ENCODE measurements around the gene PPP2CA. TPM values are rescaled to one million over a fixed set of nuclear protein-coding genes. Genes with fewer than 3 reads are reported as not detected.
A peak's percentile ranks its signal among the peaks of the same experiment; 100 is the strongest.

The PPP2CA gene
- total and polyA plus RNA-seq, 2 of the 13 experiments (the other 11 are each of a cell fraction or from before 2014, with no cell fraction given): 82.4 to 171 TPM

DNA sequence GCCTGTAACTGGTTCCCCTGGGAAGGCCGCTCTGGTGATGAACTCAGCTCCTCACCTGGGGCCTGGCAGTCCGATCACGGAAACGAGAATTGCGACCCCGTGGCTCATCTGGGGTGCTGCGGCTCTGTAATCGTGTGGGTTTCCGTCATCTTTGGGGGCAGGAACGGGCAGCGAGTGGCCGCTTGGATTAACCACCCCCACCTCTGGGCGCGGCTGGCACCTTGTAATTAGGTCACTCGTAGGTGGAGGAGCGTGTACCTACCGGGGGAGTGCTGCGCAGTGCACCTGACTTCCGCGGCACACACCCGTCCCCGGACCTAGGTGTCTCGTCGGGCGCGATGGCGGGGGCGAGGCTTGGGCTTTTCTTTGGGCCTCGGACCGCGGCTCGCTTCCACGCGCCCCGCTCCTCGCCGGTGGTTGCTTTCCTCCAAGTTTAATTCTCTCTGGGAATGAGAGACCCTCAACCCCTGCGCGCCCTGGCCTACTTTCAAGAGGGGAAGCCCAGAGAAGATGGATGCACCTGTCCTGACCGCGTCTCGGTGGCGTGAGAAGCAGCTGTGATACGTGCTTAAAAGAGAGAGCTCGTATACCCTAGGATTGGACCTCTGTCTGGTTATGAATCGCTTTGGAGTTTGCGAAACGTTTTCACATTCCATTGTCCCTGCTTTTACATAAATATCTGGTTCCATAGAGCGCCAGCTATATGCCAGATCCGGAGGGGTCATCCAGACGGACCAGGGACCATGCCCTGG is 744 bp upstream of the PPP2CA start (continued):
- TF ChIP-seq, protein P1, sequence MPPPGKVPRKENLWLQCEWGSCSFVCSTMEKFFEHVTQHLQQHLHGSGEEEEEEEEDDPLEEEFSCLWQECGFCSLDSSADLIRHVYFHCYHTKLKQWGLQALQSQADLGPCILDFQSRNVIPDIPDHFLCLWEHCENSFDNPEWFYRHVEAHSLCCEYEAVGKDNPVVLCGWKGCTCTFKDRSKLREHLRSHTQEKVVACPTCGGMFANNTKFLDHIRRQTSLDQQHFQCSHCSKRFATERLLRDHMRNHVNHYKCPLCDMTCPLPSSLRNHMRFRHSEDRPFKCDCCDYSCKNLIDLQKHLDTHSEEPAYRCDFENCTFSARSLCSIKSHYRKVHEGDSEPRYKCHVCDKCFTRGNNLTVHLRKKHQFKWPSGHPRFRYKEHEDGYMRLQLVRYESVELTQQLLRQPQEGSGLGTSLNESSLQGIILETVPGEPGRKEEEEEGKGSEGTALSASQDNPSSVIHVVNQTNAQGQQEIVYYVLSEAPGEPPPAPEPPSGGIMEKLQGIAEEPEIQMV (CRISPR knock-in tag; IDR thresholded peaks at IDR 0.05; ENCODE audit: low read depth): no peak
- TF ChIP-seq SP1 (IDR thresholded peaks at IDR 0.05) (no peak), SP1 (CRISPR knock-in tag; IDR thresholded peaks at IDR 0.05) (no peak), SNAPC2 (CRISPR knock-in tag; IDR thresholded peaks at IDR 0.05) (no peak), HCFC1 (IDR thresholded peaks at IDR 0.05; ENCODE audit: low read depth, low read length) (no peak), ZNF605 (CRISPR knock-in tag; IDR thresholded peaks at IDR 0.05) (no peak), ATAD3A (CRISPR knock-in tag; IDR thresholded peaks at IDR 0.05) (no peak), RXRB (CRISPR knock-in tag; IDR thresholded peaks at IDR 0.05; ENCODE audit: borderline replicate concordance) (no peak), ZNF776 (CRISPR knock-in tag; IDR thresholded peaks at IDR 0.05) (peak; percentile 66; the same call in 1 of the 2 replicates), ZNF383 (CRISPR knock-in tag; IDR thresholded peaks at IDR 0.05; ENCODE audit: borderline replicate concordance) (no peak), HDAC1 (CRISPR knock-in tag; IDR thresholded peaks at IDR 0.05) (peak; percentile 58), ZNF629 (CRISPR knock-in tag; conservative IDR thresholded peaks at IDR 0.05) (no peak), ZNF224 (CRISPR knock-in tag; IDR thresholded peaks at IDR 0.05) (no peak), REXO4 (CRISPR knock-in tag; IDR thresholded peaks at IDR 0.05; ENCODE audit: borderline replicate concordance) (no peak), ZNF564 (CRISPR knock-in tag; IDR thresholded peaks at IDR 0.05) (no peak), ZFAT (CRISPR knock-in tag; conservative IDR thresholded peaks at IDR 0.05) (no peak), ZFP36 (IDR thresholded peaks at IDR 0.05; ENCODE audit: borderline replicate concordance, low read depth, low read length, partially characterized antibody) (no peak), ZNF343 (CRISPR knock-in tag; IDR thresholded peaks at IDR 0.05) (no peak; the same call in 1 of the 2 replicates), ZNF652 (CRISPR knock-in tag; IDR thresholded peaks at IDR 0.05; ENCODE audit: borderline replicate concordance, low read depth) (no peak), ZNF792 (CRISPR knock-in tag; IDR thresholded peaks at IDR 0.05) (0 out of 2 replicates have a peak, but pooled peaks have one; percentile 25)
- TF ChIP-seq, protein P2, sequence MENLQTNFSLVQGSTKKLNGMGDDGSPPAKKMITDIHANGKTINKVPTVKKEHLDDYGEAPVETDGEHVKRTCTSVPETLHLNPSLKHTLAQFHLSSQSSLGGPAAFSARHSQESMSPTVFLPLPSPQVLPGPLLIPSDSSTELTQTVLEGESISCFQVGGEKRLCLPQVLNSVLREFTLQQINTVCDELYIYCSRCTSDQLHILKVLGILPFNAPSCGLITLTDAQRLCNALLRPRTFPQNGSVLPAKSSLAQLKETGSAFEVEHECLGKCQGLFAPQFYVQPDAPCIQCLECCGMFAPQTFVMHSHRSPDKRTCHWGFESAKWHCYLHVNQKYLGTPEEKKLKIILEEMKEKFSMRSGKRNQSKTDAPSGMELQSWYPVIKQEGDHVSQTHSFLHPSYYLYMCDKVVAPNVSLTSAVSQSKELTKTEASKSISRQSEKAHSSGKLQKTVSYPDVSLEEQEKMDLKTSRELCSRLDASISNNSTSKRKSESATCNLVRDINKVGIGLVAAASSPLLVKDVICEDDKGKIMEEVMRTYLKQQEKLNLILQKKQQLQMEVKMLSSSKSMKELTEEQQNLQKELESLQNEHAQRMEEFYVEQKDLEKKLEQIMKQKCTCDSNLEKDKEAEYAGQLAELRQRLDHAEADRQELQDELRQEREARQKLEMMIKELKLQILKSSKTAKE (CRISPR knock-in tag; IDR thresholded peaks at IDR 0.05; ENCODE audit: borderline replicate concordance): no peak
- TF ChIP-seq, protein P3, sequence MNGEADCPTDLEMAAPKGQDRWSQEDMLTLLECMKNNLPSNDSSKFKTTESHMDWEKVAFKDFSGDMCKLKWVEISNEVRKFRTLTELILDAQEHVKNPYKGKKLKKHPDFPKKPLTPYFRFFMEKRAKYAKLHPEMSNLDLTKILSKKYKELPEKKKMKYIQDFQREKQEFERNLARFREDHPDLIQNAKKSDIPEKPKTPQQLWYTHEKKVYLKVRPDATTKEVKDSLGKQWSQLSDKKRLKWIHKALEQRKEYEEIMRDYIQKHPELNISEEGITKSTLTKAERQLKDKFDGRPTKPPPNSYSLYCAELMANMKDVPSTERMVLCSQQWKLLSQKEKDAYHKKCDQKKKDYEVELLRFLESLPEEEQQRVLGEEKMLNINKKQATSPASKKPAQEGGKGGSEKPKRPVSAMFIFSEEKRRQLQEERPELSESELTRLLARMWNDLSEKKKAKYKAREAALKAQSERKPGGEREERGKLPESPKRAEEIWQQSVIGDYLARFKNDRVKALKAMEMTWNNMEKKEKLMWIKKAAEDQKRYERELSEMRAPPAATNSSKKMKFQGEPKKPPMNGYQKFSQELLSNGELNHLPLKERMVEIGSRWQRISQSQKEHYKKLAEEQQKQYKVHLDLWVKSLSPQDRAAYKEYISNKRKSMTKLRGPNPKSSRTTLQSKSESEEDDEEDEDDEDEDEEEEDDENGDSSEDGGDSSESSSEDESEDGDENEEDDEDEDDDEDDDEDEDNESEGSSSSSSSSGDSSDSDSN (CRISPR knock-in tag; IDR thresholded peaks at IDR 0.05): no peak
- TF ChIP-seq, protein P4, sequence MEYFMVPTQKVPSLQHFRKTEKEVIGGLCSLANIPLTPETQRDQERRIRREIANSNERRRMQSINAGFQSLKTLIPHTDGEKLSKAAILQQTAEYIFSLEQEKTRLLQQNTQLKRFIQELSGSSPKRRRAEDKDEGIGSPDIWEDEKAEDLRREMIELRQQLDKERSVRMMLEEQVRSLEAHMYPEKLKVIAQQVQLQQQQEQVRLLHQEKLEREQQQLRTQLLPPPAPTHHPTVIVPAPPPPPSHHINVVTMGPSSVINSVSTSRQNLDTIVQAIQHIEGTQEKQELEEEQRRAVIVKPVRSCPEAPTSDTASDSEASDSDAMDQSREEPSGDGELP (IDR thresholded peaks at IDR 0.05; ENCODE audit: borderline replicate concordance, low read depth): peak; percentile 11; the same call in 1 of the 2 replicates
- TF ChIP-seq, protein P5, sequence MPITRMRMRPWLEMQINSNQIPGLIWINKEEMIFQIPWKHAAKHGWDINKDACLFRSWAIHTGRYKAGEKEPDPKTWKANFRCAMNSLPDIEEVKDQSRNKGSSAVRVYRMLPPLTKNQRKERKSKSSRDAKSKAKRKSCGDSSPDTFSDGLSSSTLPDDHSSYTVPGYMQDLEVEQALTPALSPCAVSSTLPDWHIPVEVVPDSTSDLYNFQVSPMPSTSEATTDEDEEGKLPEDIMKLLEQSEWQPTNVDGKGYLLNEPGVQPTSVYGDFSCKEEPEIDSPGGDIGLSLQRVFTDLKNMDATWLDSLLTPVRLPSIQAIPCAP (CRISPR knock-in tag; IDR thresholded peaks at IDR 0.05; ENCODE audit: low read depth): no peak

Data from HepG2 (cell line).